Esophagus muscularis mucosa (tissue), 3 donors: ENCODE results near the gene PLAAT4.

Experiments used
- CTCF ChIP-seq, 3 experiments: fragments of 200-600 bp in 2 of 3; fragments of 450-650 bp in 1 of 3; sonication (generic) in 2 of 3; IDR thresholded peaks; one replicate each; pipeline ENCODE4 v1.5.1; 2017 to 2019; ENCODE audit warnings: antibody characterized with exemption in 3 of 3, mild to moderate bottlenecking in 2 of 3, moderate library complexity in 1 of 3
- POLR2A ChIP-seq: fragments of 450-650 bp; IDR thresholded peaks from one replicate; pipeline ENCODE4 v1.6.1; 2017; ENCODE audit warnings: antibody characterized with exemption, moderate library complexity, mild to moderate bottlenecking, low read depth
- POLR2AphosphoS5 ChIP-seq, 2 donors: sonication (generic); formaldehyde crosslinking; IDR thresholded peaks; one replicate each; pipeline ENCODE4 v1.6.1; 2017; ENCODE audit warnings: antibody characterized with exemption in 2 of 2

DNA sequence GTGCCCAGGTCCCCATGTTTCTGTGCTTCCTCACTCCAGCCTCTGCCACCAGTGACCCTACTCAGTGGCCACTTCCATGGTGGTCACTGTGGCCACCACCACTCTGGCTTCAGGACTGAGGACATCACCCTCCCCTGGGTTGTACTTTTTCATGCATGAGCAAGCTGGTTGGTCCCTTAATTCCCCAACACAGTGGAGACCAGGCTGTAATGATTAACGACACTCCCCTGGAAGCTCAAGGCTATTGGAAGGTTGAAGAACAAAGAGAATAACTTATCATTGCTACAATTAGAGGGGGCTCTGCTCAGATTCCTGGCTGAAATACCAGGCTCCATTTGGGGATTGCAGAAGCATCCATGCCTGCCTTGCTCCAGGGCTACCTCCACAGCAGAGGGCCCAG lies 10.5 kb downstream of the PLAAT4 start:
- TF ChIP-seq CTCF (IDR thresholded peaks at IDR 0.05) (no peak), POLR2A (no peak), POLR2AphosphoS5 (IDR thresholded peaks at IDR 0.05) (no peak)
